GM12878 (cell line): ENCODE results near the gene EFCAB13. TPM values are rescaled to one million over a fixed set of nuclear protein-coding genes. Genes with fewer than 3 reads are reported as not detected.

Source experiments
- ATAC-seq: fragments of 200-7000 bp; cut with Tn5 transposase; 3 replicates; pipeline ENCODE4 v1.9.1; 2020; ENCODE audit warnings: mild to moderate bottlenecking, moderate library complexity
- BruUV-seq: library from RNA; stranded (reverse); fragments of 400-500 nt; replicated peaks from 2 replicates; lab custom pipeline; 2021; lab: Mats Ljungman, UMichigan
- CTCF ChIA-PET: fragments of 300-600 bp; sonication (Branson Sonifier 250); formaldehyde crosslinking; extraction: SDS; loops from one replicate; lab custom pipeline; 2021; ENCODE audit warnings: inconsistent platforms; lab: Yijun Ruan, JAX
- POLR2A ChIA-PET: fragments of 350-600 bp; formaldehyde crosslinking; extraction: SDS; loops from one replicate; lab custom pipeline; 2021; ENCODE audit warnings: inconsistent platforms; lab: Charles Lee
- RAD21 ChIA-PET: fragments of 300-600 bp; sonication (Branson Sonifier 250); formaldehyde crosslinking; loops from one replicate; lab custom pipeline; 2023; ENCODE audit warnings: antibody characterized with exemption; ENCODE audit not compliant: unreplicated experiment; lab: Charles Lee
- SMC1A ChIA-PET: fragments of 300-600 bp; sonication (Branson Sonifier 250); formaldehyde crosslinking; loops from one replicate; lab custom pipeline; 2023; ENCODE audit not compliant: unreplicated experiment, uncharacterized antibody; lab: Charles Lee
- DNase-seq: peaks from one replicate; pipeline ENCODE4 v3.0.0-alpha.2; 2011; ENCODE audit warnings: low read depth, low spot score
- FAIRE-seq: peaks from 3 replicates; lab custom pipeline; 2011; peaks lifted over from hg19 to GRCh38; lab: Jason Lieb, UNC
- H2AFZ ChIP-seq: 2 replicates; pipeline ENCODE4 v1.6.0; 2011; ENCODE audit warnings: low read depth, low read length, control low read depth; ENCODE audit not compliant: control insufficient read depth
- H3K27ac ChIP-seq: 2 replicates; pipeline ENCODE4 v1.5.1; 2011; ENCODE audit warnings: control low read depth; ENCODE audit not compliant: control insufficient read depth, insufficient read depth
- H3K27me3 ChIP-seq, 2 experiments: replicated peaks in 1 of 2; 2 replicates each; pipeline versions ENCODE4 v1.6.0 to v1.6.1; 2011; ENCODE audit warnings: low read length in 1 of 2; ENCODE audit not compliant: control insufficient read depth in 2 of 2, insufficient read depth in 2 of 2
- H3K36me3 ChIP-seq, 2 experiments: 2 replicates each; pipeline ENCODE4 v1.5.1; 2011; ENCODE audit warnings: low read length in 1 of 2; ENCODE audit not compliant: control insufficient read depth in 2 of 2, insufficient read depth in 2 of 2
- H3K4me1 ChIP-seq: 2 replicates; pipeline ENCODE4 v1.6.1; 2011; ENCODE audit warnings: mild to moderate bottlenecking, low read length, moderate library complexity, mixed read lengths; ENCODE audit not compliant: control insufficient read depth, insufficient read depth
- H3K4me2 ChIP-seq: 2 replicates; pipeline ENCODE4 v1.6.0; 2011; ENCODE audit warnings: control low read depth; ENCODE audit not compliant: control insufficient read depth, insufficient read depth
- H3K4me3 ChIP-seq: fragments of 200-600 bp; sonication (generic); 2 replicates; pipeline ENCODE4 v1.5.1; 2016
- H3K79me2 ChIP-seq: 2 replicates; pipeline ENCODE4 v1.6.0; 2011; ENCODE audit warnings: low read length; ENCODE audit not compliant: control insufficient read depth, insufficient read depth
- H3K9ac ChIP-seq: 2 replicates; pipeline ENCODE4 v1.8.0; 2011; ENCODE audit warnings: low read length, control low read depth, mixed read lengths; ENCODE audit not compliant: control insufficient read depth, insufficient read depth
- H3K9me3 ChIP-seq: replicated peaks from 3 replicates; pipeline ENCODE4 v1.5.1; 2011; ENCODE audit warnings: mild to moderate bottlenecking, low read length; ENCODE audit not compliant: control insufficient read depth, insufficient read depth
- H4K20me1 ChIP-seq: 2 replicates; pipeline ENCODE4 v1.6.0; 2011; ENCODE audit not compliant: control insufficient read depth, insufficient read depth
- BACH1 ChIP-seq: fragments of 450-650 bp; IDR thresholded peaks from 2 replicates; pipeline ENCODE4 v1.6.1; 2017; ENCODE audit warnings: mild to moderate bottlenecking, borderline replicate concordance
- CHD1 ChIP-seq: IDR thresholded peaks from 2 replicates; pipeline ENCODE4 v1.6.1; 2012; ENCODE audit warnings: low read depth, low read length, improper control_type of control experiment
- CHD2 ChIP-seq: IDR thresholded peaks from 2 replicates; pipeline ENCODE4 v1.6.1; 2011; ENCODE audit warnings: low read depth, low read length, improper control_type of control experiment, borderline replicate concordance
- CREB1 ChIP-seq: IDR thresholded peaks from 2 replicates; pipeline ENCODE4 v1.6.1; 2012; ENCODE audit warnings: low read depth, mild to moderate bottlenecking, inconsistent platforms
- E2F4 ChIP-seq: IDR thresholded peaks from 2 replicates; pipeline ENCODE4 v1.6.1; 2012; ENCODE audit warnings: low read depth, low read length, improper control_type of control experiment
- HDAC2 ChIP-seq: fragments of 200-600 bp; sonication (generic); IDR thresholded peaks from 2 replicates; pipeline ENCODE4 v1.6.1; 2017
- HDAC6 ChIP-seq: fragments of 200-600 bp; sonication (generic); IDR thresholded peaks from one replicate; pipeline ENCODE4 v1.8.0; 2017; ENCODE audit warnings: antibody characterized with exemption; ENCODE audit not compliant: unreplicated experiment
- IKZF1 ChIP-seq: fragments of 450-650 bp; conservative IDR thresholded peaks from 2 replicates; pipeline ENCODE4 v1.6.1; 2017; ENCODE audit warnings: antibody characterized with exemption, mild to moderate bottlenecking
- MEF2A ChIP-seq: IDR thresholded peaks from 2 replicates; pipeline ENCODE4 v1.6.1; 2011; ENCODE audit warnings: low read depth, mild to moderate bottlenecking, low read length, moderate library complexity; ENCODE audit not compliant: insufficient read depth
- NFYA ChIP-seq: IDR thresholded peaks from 2 replicates; pipeline ENCODE4 v1.6.1; 2011; ENCODE audit warnings: low read depth, mild to moderate bottlenecking, low read length, improper control_type of control experiment, borderline replicate concordance
- NKRF ChIP-seq: fragments of 450-650 bp; conservative IDR thresholded peaks from 2 replicates; pipeline ENCODE4 v1.6.1; 2017; ENCODE audit warnings: mild to moderate bottlenecking, moderate library complexity
- NR2C1 ChIP-seq: fragments of 450-650 bp; IDR thresholded peaks from 2 replicates; pipeline ENCODE4 v1.6.1; 2017; ENCODE audit warnings: antibody characterized with exemption, mild to moderate bottlenecking, moderate library complexity
- PBX3 ChIP-seq: IDR thresholded peaks from 2 replicates; pipeline ENCODE4 v1.6.1; 2011; ENCODE audit warnings: mild to moderate bottlenecking, low read depth, low read length, moderate library complexity; ENCODE audit not compliant: insufficient replicate concordance
- RFX5 ChIP-seq: IDR thresholded peaks from 2 replicates; pipeline ENCODE4 v1.6.1; 2011; ENCODE audit warnings: low read depth, low read length, improper control_type of control experiment
- STAT1 ChIP-seq: fragments of 450-650 bp; conservative IDR thresholded peaks from 2 replicates; pipeline ENCODE4 v1.6.1; 2014; ENCODE audit warnings: antibody characterized with exemption, mild to moderate bottlenecking
- ZBTB4 ChIP-seq: fragments of 450-650 bp; formaldehyde crosslinking; IDR thresholded peaks from 2 replicates; pipeline ENCODE4 v1.4.0; 2022; ENCODE audit warnings: mild to moderate bottlenecking, moderate library complexity
- WGBS: methylation state at CpG from one replicate; pipeline ENCODE4 v1.1.6; 2016; ENCODE audit warnings: low lambda C conversion rate; ENCODE audit not compliant: insufficient replicate concordance, insufficient coverage; ENCODE audit errors: missing lambda C conversion rate; 5-methylcytosine and 5-hydroxymethylcytosine counted together
- in situ Hi-C: fragments of 300-500 bp; cut with MboI; formaldehyde crosslinking; loops from 9 replicates; pipeline ENCODE4 v1.14.3; 2018; ENCODE audit warnings: mixed read lengths
- intact Hi-C: fragments of 100-400 bp; cut with micrococcal nuclease; formaldehyde crosslinking; loops from one replicate; pipeline ENCODE4 v1.14.2; 2022; ENCODE audit not compliant: unreplicated experiment
- polyA plus RNA-seq, 11 experiments: library from polyadenylated mRNA; depleted of rRNA in 4 of 11; unstranded in 6 of 11; stranded (reverse) in 5 of 11; fragments of >200 nt; fragmentation: Nextera tagmentation in 4 of 11; fragmentation: Illumina TruSeq in 1 of 11; extraction: Ambion mirVana in 4 of 11; extraction: Trizol in 1 of 11; gene quantifications; 1 replicate in 1 of 11; 2 replicates in 10 of 11; pipeline versions ENCODE4 v1.2.1 to v1.2.3, GENCODE V29; 2011 to 2016; ENCODE audit warnings: inconsistent platforms in 2 of 11, missing spikeins in 2 of 11, low read depth in 1 of 11
- total RNA-seq, 4 experiments: library from RNA; depleted of rRNA in 3 of 4; stranded (reverse); fragments of >200 nt in 3 of 4; fragmentation: Illumina TruSeq in 1 of 4; extraction: Trizol in 1 of 4; gene quantifications; 2 replicates each; pipeline versions ENCODE4 v1.2.1 to v1.2.3, GENCODE V29; 2013 to 2021

The EFCAB13 gene
- total and polyA plus RNA-seq, 10 of the 15 experiments (the other 5 are each of a cell fraction or from before 2014, with no cell fraction given): 0.90 to 8.7 (median 5.0) TPM

GRCh38 chr17:47277921-47278320 lies 45.8 kb upstream of the EFCAB13 start:
- RAD21 ChIA-PET: interaction anchor here (1.3 to 7.1 kb wide), 5 partner anchors 10 to 70 kb away, joined by 5 to 43 read pairs (median 8); no protein-coding TSS in a partner anchor
- BruUV-seq: no TSS peak
- DNase-seq: no peak
- intact Hi-C loops: loop anchor here (2.0 kb wide), 2 partner anchors 21 to 47 kb away; no protein-coding TSS in a partner anchor
- H3K27ac ChIP-seq: no peak overlapping the region
- peak overlapping the region; percentile 76; the same call in 1 of the 2 replicates for H3K4me2 ChIP-seq
- no peak for ATAC-seq
- in situ Hi-C loops: no loop called here
- CTCF ChIA-PET: interaction anchor here (1.4 to 3.3 kb wide), 4 partner anchors 10 to 48 kb away, joined by 5 to 15 read pairs (median 12); no protein-coding TSS in a partner anchor
- WGBS: 93% methylated on average over 1 of the region's 1 CpG
- no peaks in the 10 kb centered on the region for H3K79me2 ChIP-seq
- H3K4me3 ChIP-seq: no peak overlapping the region
- H3K4me1 ChIP-seq: peaks cover 40% of the 10 kb centered on the region
- H3K9me3 ChIP-seq: no peaks in the 10 kb centered on the region; the same call in 2 of the 3 replicates
- H3K36me3 ChIP-seq: no peaks in the 10 kb centered on the region
- H3K27me3 ChIP-seq: no peaks in the 10 kb centered on the region
- POLR2A ChIA-PET: interaction anchor here (0.5 to 2.3 kb wide), 6 partner anchors 10 to 78 kb away, joined by 3 to 16 read pairs (median 4); no protein-coding TSS in a partner anchor
- TF ChIP-seq E2F4 (no peak), IKZF1 (no peak), CHD2 (no peak), HDAC2 (no peak), ZBTB4 (CRISPR knock-in tag) (no peak), NKRF (no peak), STAT1 (no peak), CHD1 (no peak), CREB1 (no peak), BACH1 (no peak), NR2C1 (no peak), PBX3 (no peak), NFYA (no peak), MEF2A (no peak), RFX5 (no peak), HDAC6 (no peak)
- TF ChIP-seq, all 136 proteins: peak for 0
- H2AFZ ChIP-seq: no peak overlapping the region
- no peak for FAIRE-seq
- SMC1A ChIA-PET: interaction anchor here (1.0 to 3.9 kb wide), 10 partner anchors 10 to 71 kb away, joined by 3 to 38 read pairs (median 8); partner anchors contain the start of gene ITGB3
- H4K20me1 ChIP-seq: no peaks in the 10 kb centered on the region
- H3K9ac ChIP-seq: no peak overlapping the region
